NOMO-1 (cell line): ENCODE measurements around the gene MXRA8.
A peak's percentile ranks its signal among the peaks of the same experiment; 100 is the strongest.
"Not testable (repeated sequence)": the region's sequence is repeated elsewhere in the genome, so short reads cannot be mapped to it uniquely, and the experiment has no call there.

Source experiments
- DNase-seq, 2 experiments: peaks; one replicate each; lab custom pipeline; 2025; ENCODE audit not compliant: unreplicated experiment in 2 of 2; lab: John Stamatoyannopoulos, UW

Gene MXRA8

DNA sequence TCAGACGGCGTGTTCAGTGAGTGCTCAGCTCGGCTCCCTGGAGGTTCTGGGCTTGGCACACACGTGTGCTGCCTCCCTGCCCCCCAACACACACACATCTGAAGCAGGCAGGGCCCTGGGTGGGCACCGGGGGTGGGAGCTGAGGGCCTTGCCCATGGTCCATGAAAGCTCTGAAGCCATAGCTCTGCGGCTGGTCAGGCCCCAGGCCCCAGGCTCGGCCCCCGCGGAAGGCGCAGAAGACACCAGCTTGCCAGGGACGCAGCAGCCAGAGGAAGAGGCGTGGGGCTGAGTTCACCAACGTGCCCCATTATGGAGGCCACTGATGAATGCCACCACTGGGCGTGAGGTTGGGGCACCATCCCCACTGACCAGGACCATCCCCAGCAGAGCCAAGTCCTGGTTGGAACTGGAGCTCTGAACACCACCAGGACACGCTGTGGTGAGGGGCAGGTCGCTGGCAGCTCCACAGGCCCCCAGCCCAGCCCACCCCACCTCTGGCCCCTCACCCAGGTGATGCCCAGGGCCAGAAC is 12.5 kb upstream of the MXRA8 start:
- no peak for DNase-seq

DNA sequence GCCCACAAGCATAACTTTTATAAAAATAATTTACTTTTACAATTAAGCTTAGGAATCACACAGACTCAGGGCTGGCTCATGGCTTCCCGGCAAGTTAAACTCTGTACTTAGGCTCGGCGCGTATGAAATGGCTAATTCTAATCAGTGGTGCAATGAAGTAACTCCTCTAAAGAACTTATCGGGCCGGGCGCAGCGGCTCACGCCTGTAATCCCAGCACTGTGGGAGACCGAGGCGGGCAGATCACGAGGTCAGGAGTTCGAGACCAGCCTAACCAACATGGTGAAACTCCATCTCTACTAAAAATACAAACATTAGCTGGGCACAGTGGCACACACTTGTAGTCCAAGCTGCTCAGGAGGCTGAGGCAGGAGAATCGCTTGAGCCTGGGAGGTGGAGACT is 11.7 kb upstream of the MXRA8 start:
- DNase-seq: not testable (repeated sequence)

DNA sequence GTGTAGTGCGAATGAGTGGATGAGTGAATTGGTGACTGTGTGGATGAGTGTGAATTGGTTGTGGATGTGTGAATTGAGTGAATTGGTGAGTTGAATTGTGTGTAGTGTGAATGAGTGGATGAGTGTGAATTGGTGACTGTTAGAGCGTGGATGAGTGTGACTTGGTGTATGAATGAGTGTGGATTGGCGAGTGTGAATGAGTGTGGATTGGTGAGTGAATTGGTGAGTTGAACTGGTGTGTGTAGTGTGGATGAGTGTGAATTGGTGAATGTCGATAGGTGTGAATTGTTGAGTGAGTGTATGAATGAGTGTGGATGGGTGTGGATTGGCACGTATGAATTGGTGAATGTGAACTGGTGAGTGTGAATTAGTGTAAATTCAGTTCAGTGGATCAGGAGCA is 9.0 kb upstream of the MXRA8 start:
- no peak for DNase-seq

DNA sequence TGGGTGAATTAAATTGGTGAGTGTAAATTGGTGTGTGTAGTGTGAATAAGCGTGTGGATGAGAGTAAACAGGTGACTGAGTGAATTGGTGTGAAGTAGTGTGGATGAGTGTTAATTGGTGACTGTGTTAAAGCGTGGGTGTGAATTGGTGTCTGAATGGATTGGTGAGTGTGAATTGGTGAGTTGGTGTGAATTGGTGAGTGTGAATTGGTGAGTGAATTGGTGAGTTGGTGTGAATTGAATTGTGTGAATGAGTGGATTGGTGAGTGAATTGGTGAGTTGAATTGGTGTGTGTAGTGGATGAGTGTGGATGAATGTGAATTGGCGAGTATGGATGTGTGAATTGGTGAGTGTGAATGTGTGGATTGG is 8.3 kb upstream of the MXRA8 start:
- no peak for DNase-seq

DNA sequence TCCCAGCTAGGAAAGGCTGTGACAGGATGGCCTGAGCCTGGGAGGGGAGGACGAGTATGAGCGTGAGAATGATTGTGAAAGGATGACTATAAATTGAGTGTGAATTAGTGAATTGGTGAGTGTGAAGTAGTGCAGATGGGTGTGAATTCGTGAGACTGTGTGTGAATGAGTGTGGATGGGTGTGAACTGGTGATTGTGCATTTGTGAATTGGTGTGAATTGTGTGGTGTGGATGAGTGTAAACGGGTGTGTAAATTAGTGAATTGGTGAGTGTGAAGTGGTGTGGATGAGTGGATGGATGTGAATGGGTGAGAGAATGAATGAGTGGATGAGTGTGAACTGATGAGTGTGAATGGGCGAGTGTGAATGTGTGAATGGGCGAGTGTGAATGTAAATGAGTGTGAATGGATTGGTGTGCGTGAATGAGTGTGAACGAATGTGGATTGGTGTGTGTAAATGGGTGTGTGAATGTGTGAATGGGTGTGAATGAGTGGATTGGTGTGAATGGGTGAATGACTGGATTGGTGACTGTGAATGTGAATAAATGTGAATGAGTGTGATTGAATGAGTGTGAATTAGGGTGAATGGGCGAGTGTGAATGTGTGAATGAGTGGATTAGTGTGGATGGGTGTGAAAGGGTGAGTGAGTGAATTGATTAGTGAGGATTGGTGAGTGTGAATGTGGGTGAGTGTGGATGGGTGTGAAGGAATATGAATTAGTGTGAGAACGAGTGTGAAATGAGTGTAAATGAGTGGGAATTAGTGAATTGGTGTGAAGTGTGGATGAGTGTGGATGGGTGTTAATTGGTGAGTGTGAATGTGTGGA is 7.7 kb upstream of the MXRA8 start:
- DNase-seq: no peak

DNA sequence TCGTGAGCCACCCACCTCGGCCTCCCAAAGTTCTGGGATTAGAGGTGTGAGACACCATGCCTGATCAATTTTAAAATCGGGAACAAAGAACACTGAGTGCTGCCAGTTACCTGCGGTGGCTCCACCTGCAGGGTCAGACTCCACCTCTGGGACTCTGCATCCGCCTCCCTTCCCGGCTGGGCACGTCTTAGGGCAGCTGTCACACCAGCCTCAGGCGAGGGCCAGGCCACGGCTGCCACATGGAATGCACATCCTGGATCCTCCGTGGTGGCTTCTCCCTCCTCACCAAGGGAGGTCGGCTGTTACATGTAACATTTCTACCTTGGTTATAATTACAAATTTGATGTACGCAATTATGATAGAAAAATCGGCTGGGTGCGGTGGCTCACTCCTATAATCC is 5.9 kb upstream of the MXRA8 start:
- DNase-seq: no peak

DNA sequence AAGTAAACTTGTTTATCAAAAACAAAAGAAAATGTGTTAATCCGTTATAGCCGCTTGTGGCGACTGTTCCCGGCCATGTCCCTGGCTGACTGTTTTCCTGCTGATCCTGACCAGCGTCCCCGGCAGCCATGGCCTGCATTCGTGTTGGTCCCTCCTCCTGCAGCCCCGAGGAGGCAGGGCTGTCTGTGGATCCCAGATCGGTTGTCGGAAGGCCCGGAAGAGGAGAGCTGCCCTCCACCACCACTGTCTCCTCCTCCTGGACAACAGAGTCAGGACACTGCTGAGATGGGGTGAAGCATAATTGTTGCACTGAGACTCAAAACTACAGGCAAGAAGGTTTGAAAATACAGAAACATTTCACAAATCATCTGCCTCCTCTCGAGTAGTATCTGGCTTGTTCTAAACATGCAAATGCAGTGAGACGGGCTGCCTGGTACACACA is 3.6 kb upstream of the MXRA8 start:
- DNase-seq: no peak

DNA sequence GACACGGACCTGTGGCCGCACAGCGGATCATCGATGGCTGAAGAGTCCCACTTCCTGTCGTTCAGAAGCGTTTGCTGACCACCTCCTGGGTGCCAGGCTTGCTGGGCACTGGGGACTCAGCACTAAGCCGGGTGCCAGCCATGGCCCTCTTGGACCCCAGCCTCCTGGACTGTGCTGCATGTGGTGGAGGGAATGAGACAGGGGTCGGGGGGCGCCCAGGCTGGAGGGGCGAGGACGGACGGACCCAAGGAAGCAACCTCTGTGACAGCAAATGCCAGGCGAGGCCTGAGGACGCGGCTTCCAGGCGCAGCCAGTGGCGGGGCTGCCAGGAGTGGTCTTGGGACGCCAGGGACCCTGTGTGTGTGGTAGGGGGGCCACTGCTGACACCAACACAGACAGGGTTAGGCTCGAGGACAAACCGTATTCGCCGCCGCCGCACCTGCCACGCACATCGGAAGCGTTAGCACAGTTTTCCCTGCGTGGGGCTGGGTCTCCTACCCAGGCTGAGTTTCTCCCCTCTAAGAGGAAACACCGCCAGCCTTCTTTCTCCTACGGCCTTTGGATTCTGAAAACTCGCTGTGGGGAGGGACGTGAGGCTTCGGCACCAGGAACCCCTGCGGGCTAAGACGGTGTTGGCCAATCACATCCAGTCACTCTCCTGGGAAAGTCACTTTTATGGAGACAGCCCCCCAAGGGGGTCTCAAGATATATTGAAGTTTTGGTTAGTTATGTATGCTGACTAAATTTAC is 3.1 kb upstream of the MXRA8 start:
- no peak for DNase-seq

DNA sequence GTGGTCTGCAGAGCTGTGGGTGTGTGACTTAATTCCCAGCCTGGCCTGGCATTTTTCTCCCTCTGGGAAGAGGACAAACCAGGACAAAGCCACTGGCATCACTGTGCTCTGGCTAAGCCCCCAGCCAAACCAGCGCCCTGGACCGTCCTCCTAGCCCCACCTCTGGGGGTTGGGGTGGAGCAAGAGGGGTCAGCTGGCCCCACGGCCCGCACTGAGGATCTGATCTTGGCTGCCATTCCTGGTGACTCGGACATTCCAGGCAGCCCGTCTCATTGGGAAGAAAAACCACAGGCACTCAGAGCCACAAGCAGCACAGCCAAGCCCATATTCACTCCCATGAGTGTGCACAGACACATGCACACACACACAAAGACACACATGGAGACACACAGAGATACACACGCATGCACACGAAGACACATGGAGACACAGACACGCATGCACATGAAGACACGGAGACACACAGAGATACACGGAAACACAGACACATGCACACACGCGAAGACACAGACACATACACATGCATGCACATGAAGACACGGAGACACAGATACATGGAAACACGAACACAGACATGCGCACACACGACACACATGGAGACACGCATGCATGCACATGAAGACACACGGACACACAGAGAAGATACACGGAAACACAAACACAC is 2.3 kb upstream of the MXRA8 start:
- DNase-seq: no peak

DNA sequence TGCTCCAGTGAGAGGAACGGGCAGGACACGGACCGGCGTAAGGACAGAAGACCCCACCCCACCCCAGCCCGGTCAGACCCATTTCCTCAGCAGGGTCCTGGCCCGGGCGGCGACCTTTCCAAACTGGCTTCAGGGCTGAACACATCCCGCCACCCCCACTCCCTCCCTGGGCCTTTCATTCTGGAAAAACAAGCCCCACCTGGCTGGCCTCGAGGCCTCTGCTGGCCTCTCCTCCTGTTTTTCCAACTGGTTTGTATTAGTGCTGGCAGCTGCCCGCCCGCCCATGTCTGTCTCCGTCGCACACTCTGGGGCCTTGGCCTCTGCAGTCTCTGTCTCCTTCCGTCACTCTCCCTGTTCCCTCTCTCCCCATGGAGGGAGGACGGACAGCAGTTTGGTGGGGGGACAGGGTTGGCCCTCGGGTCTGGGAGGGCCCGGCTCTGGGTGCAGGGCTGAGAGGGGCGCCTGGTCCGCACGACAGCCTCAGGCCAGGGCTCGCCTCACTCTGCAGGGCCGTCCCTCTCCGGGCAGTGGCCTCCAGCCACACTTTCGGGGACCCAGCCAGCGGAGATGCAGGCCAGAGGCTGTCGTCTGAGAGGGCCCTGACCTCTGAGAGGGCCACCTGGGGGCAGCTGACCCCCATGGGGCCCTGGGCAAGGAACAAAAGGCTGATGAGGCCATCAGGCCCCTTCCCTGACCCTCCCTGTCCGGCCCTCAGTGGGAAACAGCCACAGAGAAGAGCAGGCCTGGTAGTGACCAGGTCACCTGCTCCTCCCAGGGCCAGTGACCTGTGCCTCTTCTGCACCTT is 1.5 kb upstream of the MXRA8 start:
- no peak for DNase-seq

DNA sequence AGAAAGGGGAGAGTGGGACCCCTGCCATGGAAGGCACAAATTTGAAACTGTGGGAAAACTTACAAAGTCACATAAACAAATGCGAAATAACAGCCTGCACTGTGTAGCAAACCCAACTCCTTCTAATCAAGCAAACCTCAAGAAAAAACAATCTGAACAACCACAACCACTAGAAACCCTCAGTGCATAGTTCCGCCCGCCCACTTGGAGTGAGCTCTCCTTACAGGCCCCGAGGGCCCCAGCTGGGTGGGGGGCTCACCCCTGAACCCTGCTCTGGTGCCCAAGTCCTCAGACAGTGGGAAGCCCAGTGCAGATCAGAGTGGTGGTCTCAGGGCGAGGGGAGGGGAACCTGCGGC is 931 bp upstream of the MXRA8 start:
- DNase-seq: no peak

DNA sequence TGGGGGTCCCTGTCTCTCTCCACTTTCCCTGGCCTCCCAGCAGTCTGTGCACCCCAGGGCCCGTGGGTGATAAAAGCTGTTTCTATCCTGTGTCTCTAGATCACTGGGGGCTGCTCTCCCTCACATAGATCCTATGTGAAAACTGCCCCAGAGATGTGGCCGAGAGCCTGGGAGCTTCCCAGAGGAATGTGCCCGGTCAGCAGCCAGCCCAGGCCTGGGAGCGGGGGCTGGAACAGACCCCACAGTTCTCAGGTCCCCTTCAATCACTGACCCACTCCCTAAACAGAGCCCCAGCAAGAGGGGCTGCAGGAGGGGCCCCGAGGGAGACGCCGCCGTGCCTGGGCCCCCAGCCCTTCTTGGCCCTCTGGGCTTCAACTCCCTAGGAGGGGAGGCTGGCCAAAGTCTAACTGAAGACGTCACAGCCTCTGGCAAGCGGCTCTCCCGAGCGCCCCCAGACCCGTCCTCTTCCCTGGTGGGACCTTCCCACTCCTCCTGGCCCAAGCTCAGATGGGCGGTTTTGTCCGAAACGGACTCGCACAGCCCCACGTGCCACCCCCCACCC is 403 bp downstream of the MXRA8 start:
- no peak for DNase-seq

DNA sequence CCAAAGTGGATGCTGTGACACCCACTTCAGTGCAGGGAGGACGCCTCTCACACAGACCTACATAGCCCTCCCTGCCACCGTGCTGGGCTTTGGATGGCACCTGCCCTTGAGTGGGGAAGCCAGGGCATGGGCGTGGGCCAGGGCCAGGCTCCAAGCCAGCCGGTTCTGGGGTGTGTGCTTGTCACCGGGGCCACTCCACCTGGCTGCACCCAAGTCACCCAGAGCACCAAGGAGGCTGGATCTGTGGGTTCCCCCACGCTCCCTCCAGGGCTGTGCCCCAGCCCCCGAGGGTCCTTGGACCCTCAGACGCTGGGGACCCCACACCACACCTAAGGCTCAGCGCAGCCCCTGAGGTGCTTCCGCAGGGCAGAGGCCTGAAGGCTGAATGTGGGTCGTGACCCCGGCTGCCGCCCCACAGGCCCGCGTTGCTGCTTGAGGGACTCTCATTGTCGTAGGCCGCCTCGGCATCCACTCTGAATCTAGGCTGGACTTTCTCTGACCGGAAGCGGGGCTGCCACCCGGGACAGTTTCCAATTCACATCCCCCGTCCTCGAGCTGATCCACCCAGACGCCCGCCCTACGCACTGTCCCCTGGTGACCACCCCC is 1.5 kb downstream of the MXRA8 start:
- no peak for DNase-seq

DNA sequence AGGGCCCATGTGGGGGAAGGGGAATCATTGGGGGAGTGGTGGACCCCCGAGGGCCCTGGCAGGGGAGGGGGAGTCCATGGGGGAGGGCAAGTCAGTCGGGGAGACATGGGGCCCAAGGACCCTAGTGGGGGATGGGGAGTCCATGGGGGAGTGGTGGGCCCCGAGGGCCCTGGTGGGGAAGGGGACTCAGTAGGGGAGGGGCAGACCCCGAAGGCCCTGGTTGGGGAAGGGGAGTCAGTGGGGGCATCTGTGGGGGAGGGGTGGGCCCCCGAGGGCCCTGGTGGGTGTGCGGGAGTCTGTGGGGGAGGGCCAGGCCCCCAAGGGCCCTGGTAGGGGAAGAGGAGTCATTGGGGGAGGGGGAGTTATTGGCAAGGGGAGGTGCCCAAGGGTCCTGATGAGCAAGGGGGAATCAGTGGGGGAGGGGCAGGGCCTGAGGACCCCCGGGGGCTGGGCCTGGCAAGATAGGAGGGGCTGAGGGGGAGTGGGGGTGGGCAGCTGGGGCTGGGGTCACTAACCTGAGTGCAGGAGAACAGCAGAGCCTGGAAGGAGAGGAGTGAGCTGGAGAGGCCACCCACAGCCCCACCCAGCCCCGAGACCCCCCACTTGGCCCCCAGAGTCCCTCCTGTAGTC is 2.1 kb downstream of the MXRA8 start:
- DNase-seq: no peak

DNA sequence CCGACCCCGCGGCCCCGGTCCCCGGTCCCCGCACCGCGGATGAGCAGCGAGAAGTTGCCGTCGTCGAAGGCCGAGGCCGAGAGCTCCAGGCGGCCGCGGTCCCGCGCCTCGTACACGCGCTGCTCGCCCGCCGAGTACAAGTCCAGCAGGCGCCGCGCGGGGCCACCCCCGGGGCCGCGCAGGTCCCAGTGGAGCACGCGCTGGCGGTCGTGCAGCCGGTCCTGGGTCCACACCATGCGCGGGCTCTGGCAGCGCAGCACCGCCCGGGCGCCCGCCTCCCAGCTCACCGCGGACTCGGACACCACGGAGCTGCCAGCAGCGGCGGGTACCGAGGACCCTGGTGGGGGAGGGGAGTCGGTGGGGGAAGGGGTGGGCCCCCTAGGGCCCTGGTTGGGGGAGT is 2.9 kb downstream of the MXRA8 start:
- DNase-seq: peak; percentile 34 to 48

DNA sequence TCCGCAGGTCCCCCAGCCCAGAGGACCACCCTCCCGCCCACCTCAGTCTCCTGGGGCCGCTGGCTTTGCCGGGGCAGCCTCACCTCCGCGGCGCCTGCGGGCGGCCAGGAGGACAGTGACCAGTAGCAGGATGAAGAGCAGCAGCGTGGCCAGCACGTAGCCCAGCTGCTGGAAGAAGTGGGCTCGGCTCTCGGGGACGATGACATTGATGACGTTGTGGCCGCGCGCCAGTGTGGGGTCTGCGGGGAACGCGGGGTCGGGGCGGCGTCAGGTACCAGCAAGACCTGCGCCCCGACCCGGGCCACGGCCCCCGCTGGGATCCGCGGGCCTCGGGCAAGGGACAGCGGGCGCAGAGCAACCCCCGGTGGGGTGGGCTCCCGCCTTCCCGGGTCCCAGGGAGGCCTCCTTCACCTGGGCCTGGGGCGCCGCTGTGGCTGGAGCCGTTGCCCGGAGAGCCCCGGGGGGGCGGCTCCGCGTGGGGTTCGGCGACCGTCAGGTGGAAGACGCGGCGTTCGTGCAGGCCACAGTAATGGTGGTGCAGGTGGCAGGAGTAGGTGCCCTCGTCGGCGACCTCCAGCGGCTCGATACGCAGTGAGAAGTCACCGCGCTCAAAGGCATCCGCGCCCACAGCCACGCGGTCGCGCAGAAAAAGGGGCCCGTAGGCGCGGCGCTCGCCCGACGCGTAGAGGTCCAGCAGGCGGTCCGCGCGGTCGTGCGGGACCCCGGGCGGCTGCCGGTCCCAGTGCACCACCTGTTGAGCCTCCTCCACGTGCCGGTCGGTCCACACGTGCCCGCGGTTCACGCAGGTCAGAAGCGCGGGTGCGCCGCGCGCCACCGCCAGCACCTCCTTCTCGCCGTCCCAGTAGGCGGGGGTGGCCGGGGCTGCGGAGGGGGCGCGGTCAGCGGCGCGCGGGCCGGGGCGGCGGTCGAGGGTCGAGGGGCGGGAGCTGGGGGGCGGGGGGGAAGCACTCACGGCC is 3.8 kb downstream of the MXRA8 start:
- no peak for DNase-seq

DNA sequence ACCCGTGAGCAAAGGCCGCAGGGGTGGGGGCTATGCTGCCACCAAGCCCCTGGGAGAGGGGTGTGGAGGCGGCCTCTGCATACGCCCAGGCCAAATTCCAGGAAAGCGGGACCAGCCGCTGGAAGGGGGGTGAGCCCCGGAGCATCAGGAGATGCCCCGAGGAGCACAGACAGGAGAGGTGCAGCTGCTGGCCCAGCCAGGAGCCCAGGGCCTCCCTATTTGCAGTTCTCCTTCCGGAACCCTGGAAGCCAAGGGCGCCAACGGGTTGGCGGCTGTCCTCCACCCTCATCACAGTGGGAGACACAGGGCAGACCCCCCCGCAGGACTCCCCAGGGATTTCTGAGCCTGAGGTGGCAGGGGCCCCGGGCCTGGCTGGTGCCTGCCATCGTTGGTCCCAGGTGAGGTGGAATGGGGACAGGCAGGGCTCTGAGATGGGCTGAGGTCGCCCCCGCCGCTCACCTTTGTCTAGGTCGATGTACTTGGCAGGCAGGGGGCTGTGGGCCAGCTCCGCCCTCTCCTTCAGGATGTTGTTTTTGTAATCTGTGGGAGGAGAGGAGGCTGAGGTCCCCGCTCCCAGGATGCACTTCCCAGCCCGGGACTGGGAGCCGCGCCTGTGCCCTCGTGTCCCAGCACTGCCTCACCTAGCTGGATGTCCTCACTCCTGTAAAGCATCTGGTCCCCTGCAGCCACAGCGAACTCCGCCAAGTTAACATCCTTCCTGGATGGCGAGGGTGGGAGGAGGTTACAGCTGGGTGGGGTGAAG is 4.8 kb downstream of the MXRA8 start:
- no peak for DNase-seq
